Measurements from ENCODE around the gene ZSCAN21. TPM values are rescaled to one million over a fixed set of nuclear protein-coding genes. Genes with fewer than 3 reads are reported as not detected.

ZSCAN21 gene
- polyA plus RNA-seq, 3 donors = 1.5 to 4.6 (median 4.4) TPM

DNA sequence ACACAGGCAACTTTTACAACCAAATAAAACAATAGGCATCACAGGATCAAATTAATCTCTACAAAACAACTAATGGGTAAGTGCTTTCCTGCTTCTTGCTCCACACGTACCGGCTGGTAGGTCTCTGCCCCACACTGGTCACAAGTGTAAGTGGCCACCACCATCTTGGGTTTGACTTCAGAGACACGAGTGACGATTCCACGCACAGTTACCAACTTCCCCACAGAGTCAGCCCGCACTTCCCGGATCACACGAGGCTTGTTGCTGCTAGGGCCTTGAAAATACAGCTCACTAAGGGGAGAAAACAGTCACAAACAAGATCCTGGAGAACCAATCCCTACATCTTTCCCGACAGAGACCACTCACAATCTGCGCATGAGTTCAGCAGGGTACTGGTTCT is 49.3 kb downstream of the ZSCAN21 start:
- Histone ChIP-seq H3K36me3 (replicated peaks in 1 of 2; ENCODE audit: control insufficient read depth in 1 of 2, insufficient read depth in 2 of 2, low read length in 2 of 2) (peaks cover 56 to 64% of the 10 kb centered on the region in 2 donors), H3K27ac (ENCODE audit: low read depth in 1 of 2, low read length in 2 of 2) (no peak overlapping the region), H3K79me2 (ENCODE audit: insufficient read depth, low read length) (peaks cover 53% of the 10 kb centered on the region), H3K27me3 (ENCODE audit: control insufficient read depth in 2 of 2, insufficient read depth in 2 of 2, low read length in 2 of 2) (no peaks in the 10 kb centered on the region), H3K4me2 (replicated peaks; ENCODE audit: extremely low read depth, low read length, poor library complexity, severe bottlenecking) (no peak overlapping the region), H4K20me1 (ENCODE audit: insufficient read depth, low read length) (no peaks in the 10 kb centered on the region), H3K9me3 (replicated peaks in 1 of 2; ENCODE audit: control insufficient read depth in 1 of 2, insufficient read depth in 1 of 2, low read length in 2 of 2) (no peaks in the 10 kb centered on the region), H2AFZ (ENCODE audit: insufficient read depth, low read depth, low read length, poor library complexity, severe bottlenecking) (no peak overlapping the region), H3K9ac (ENCODE audit: insufficient read depth, low read length, poor library complexity, severe bottlenecking) (no peak overlapping the region), H3K4me1 (ENCODE audit: control insufficient read depth in 1 of 2, insufficient read depth in 2 of 2, low read length in 2 of 2) (peaks cover 22 to 27% of the 10 kb centered on the region in 2 donors), H3K4me3 (replicated peaks in 1 of 3; ENCODE audit: low read depth in 2 of 3, low read length in 3 of 3) (no peak overlapping the region)
- H3K27ac Mint-ChIP-seq = peak overlapping the region in 3 of 7 donors; percentile 3 to 89 (median 56)
- TF ChIP-seq, protein P1, sequence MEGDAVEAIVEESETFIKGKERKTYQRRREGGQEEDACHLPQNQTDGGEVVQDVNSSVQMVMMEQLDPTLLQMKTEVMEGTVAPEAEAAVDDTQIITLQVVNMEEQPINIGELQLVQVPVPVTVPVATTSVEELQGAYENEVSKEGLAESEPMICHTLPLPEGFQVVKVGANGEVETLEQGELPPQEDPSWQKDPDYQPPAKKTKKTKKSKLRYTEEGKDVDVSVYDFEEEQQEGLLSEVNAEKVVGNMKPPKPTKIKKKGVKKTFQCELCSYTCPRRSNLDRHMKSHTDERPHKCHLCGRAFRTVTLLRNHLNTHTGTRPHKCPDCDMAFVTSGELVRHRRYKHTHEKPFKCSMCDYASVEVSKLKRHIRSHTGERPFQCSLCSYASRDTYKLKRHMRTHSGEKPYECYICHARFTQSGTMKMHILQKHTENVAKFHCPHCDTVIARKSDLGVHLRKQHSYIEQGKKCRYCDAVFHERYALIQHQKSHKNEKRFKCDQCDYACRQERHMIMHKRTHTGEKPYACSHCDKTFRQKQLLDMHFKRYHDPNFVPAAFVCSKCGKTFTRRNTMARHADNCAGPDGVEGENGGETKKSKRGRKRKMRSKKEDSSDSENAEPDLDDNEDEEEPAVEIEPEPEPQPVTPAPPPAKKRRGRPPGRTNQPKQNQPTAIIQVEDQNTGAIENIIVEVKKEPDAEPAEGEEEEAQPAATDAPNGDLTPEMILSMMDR (IDR thresholded peaks at IDR 0.05) = no peak
- no peak overlapping the region for H3K4me3 Mint-ChIP-seq
- H3K27me3 Mint-ChIP-seq (ENCODE audit: low read depth in 3 of 3) = peaks cover 0 to 3% (median 0%) of the 10 kb centered on the region in 3 donors
- intact Hi-C loops (cut with micrococcal nuclease) = no loop called here
- WGBS (ENCODE audit: insufficient coverage) = 92% methylated on average over 8 of the region's 10 CpGs
- H3K36me3 Mint-ChIP-seq = peaks cover 60 to 67% of the 10 kb centered on the region in 2 donors
- H3K9me3 Mint-ChIP-seq = no peaks in the 10 kb centered on the region
- peaks cover 23% of the 10 kb centered on the region for H3K4me1 Mint-ChIP-seq
- no peak for DNase-seq

DNA sequence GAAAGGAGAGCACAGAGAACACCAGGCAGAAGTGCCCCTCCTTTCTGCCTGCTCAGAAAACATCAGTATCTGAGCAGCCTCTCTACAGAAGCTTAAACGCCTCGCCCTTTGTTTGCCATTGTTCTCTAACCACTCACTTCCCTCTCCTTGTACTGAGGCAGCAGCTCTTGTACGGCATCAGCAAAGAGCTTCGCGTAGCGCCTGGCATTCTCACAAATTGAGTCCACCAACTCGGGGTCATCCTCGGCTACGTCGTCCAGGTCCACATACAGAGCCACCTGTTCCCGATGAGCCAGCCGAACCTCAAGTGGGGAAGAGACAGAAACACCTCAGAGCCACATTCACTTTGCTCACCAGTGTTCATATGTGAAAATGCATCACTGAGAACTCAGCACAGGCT is 49.9 kb downstream of the ZSCAN21 start:
- Histone ChIP-seq H3K9me3 (replicated peaks in 1 of 2; ENCODE audit: control insufficient read depth in 1 of 2, insufficient read depth in 1 of 2, low read length in 2 of 2) (no peaks in the 10 kb centered on the region), H2AFZ (ENCODE audit: insufficient read depth, low read depth, low read length, poor library complexity, severe bottlenecking) (no peak overlapping the region), H3K4me2 (replicated peaks; ENCODE audit: extremely low read depth, low read length, poor library complexity, severe bottlenecking) (peak overlapping the region; percentile 100), H3K4me3 (replicated peaks in 1 of 3; ENCODE audit: low read depth in 2 of 3, low read length in 3 of 3) (peak overlapping the region in 1 of 3 experiments; percentile 95), H3K27ac (ENCODE audit: low read depth in 1 of 2, low read length in 2 of 2) (peak overlapping the region in 1 of 2 donors; percentile 86), H3K27me3 (ENCODE audit: control insufficient read depth in 2 of 2, insufficient read depth in 2 of 2, low read length in 2 of 2) (no peaks in the 10 kb centered on the region), H4K20me1 (ENCODE audit: insufficient read depth, low read length) (no peaks in the 10 kb centered on the region), H3K4me1 (ENCODE audit: control insufficient read depth in 1 of 2, insufficient read depth in 2 of 2, low read length in 2 of 2) (peaks cover 22 to 27% of the 10 kb centered on the region in 2 donors), H3K79me2 (ENCODE audit: insufficient read depth, low read length) (peaks cover 53% of the 10 kb centered on the region), H3K36me3 (replicated peaks in 1 of 2; ENCODE audit: control insufficient read depth in 1 of 2, insufficient read depth in 2 of 2, low read length in 2 of 2) (peaks cover 52 to 64% of the 10 kb centered on the region in 2 donors), H3K9ac (ENCODE audit: insufficient read depth, low read length, poor library complexity, severe bottlenecking) (no peak overlapping the region)
- Mint-ChIP-seq H3K4me3 (peak overlapping the region; percentile 87 to 92), H3K27ac (peak overlapping the region in 6 of 7 donors; percentile 11 to 96 (median 89)), H3K4me1 (peaks cover 23% of the 10 kb centered on the region), H3K27me3 (ENCODE audit: low read depth in 3 of 3) (peaks cover 0 to 3% (median under 1%) of the 10 kb centered on the region in 3 donors), H3K9me3 (no peaks in the 10 kb centered on the region), H3K36me3 (peaks cover 59 to 67% of the 10 kb centered on the region in 2 donors)
- intact Hi-C loops (cut with micrococcal nuclease) = no loop called here
- WGBS (ENCODE audit: insufficient coverage) = 90% methylated on average over 12 of the region's 12 CpGs
- TF ChIP-seq, protein P1 (IDR thresholded peaks at IDR 0.05) = no peak
- no peak for DNase-seq
